Measurements from ENCODE around the gene SLX9. TPM values are rescaled to one million over a fixed set of nuclear protein-coding genes. Genes with fewer than 3 reads are reported as not detected.

SLX9 gene
- total RNA-seq, 1 experiment from 2014 or later, result 74.3 TPM

GRCh38 chr21:44950351-44950750 is 10.5 kb downstream of the SLX9 start:
- peaks cover 3% of the 10 kb centered on the region for H3K79me1 ChIP-seq (ENCODE audit: insufficient read depth, low read depth, low read length, poor library complexity, severe bottlenecking)
- no peak overlapping the region for H3K56ac ChIP-seq (ENCODE audit: insufficient read length, low read depth, low read length)
- H3K14ac ChIP-seq (ENCODE audit: insufficient read depth, low read length), result no peak overlapping the region
- no peak overlapping the region for H3K23ac ChIP-seq (ENCODE audit: insufficient read length, low read depth, low read length)
- no peaks in the 10 kb centered on the region for H3K23me2 ChIP-seq (ENCODE audit: insufficient read length, low read depth, low read length, poor library complexity, severe bottlenecking)
- no peak overlapping the region for H3K9ac ChIP-seq (ENCODE audit: extremely low read depth, insufficient read length, low read length)
- H3K4ac ChIP-seq (ENCODE audit: low read depth, low read length), result no peak overlapping the region
- H2BK15ac ChIP-seq (ENCODE audit: low read depth, low read length), result no peak overlapping the region
- TF ChIP-seq CTCF (conservative IDR thresholded peaks at IDR 0.05), result no peak
- H3K4me2 ChIP-seq (ENCODE audit: insufficient read depth, insufficient read length, low read length), result no peak overlapping the region
- no peak overlapping the region for H2BK12ac ChIP-seq (ENCODE audit: insufficient read length, low read depth, low read length)
- H3K27ac Mint-ChIP-seq, result no peak overlapping the region
- H2AK5ac ChIP-seq (ENCODE audit: insufficient read length, low read length), result no peak overlapping the region
- no peak for DNase-seq
- H4K5ac ChIP-seq (ENCODE audit: insufficient read length, low read depth, low read length), result no peak overlapping the region
- WGBS (ENCODE audit: extremely low coverage, insufficient read length, low lambda C conversion rate), result no CpG with 5 or more reads among the region's 18 CpGs
- no peaks in the 10 kb centered on the region for H3K9me3 Mint-ChIP-seq
- H2BK120ac ChIP-seq (ENCODE audit: low read depth, low read length, poor library complexity, severe bottlenecking), result no peak overlapping the region
- no peaks in the 10 kb centered on the region for H3K9me3 ChIP-seq (ENCODE audit: control insufficient read depth, low read depth, low read length)
- no peak overlapping the region for H3K27ac ChIP-seq (ENCODE audit: insufficient read length, low read depth, low read length)
- H2BK5ac ChIP-seq (ENCODE audit: insufficient read length, low read length), result no peak overlapping the region
- no peaks in the 10 kb centered on the region for H3K4me1 ChIP-seq (ENCODE audit: insufficient read depth, low read length)
- no peaks in the 10 kb centered on the region for H3K27me3 ChIP-seq (ENCODE audit: insufficient read depth, low read length)
- H3K18ac ChIP-seq (ENCODE audit: insufficient read length, low read depth, low read length), result no peak overlapping the region
- H3K4me1 Mint-ChIP-seq, result peaks cover 2 to 4% of the 10 kb centered on the region in 2 experiments; a peak in 3 of 4 replicates
- H4K91ac ChIP-seq (ENCODE audit: insufficient read length, low read depth, low read length), result no peak overlapping the region
- H4K20me1 ChIP-seq (ENCODE audit: control insufficient read depth, insufficient read depth, insufficient read length), result no peaks in the 10 kb centered on the region
- peaks cover 32% of the 10 kb centered on the region; the same call in 1 of the 2 replicates for H3K79me2 ChIP-seq (ENCODE audit: insufficient read depth, low read length)
- H3T11ph ChIP-seq (ENCODE audit: low read length), result no peak overlapping the region
- no peak overlapping the region; a peak in 1 of 5 replicates for H3K4me3 Mint-ChIP-seq
- peaks cover 2% of the 10 kb centered on the region; the same call in 1 of the 2 replicates for H3K27me3 Mint-ChIP-seq (ENCODE audit: low read depth)
- no peak overlapping the region for H4K8ac ChIP-seq (replicated peaks; ENCODE audit: insufficient read length, low read depth, low read length)
- H2AFZ ChIP-seq (ENCODE audit: low read length), result no peak overlapping the region
- no peak overlapping the region for H2BK20ac ChIP-seq (ENCODE audit: low read depth, low read length, poor library complexity, severe bottlenecking)
- H3K36me3 Mint-ChIP-seq (ENCODE audit: insufficient read depth in 1 of 3, low read depth in 3 of 3), result peaks cover 15 to 32% (median 26%) of the 10 kb centered on the region in 3 experiments; a peak in 6 of 7 replicates
